Gastroesophageal sphincter (tissue), 3 donors: Measurements from ENCODE around the gene DACH1.

ENCODE experiments used
- POLR2A ChIP-seq, 2 donors: fragments of 450-650 bp; IDR thresholded peaks; one replicate each; pipeline ENCODE4 v1.6.1; 2017; ENCODE audit warnings: antibody characterized with exemption in 2 of 2, mild to moderate bottlenecking in 2 of 2, moderate library complexity in 1 of 2
- TF ChIP-seq, protein P1 (sequence below), 4 experiments: fragments of 200-600 bp in 2 of 4; fragments of 450-650 bp in 2 of 4; sonication (generic) in 1 of 4; IDR thresholded peaks; one replicate each; pipeline ENCODE4 v1.5.1; 2017 to 2019; ENCODE audit warnings: antibody characterized with exemption in 4 of 4, mild to moderate bottlenecking in 2 of 4, moderate library complexity in 2 of 4

DNA sequence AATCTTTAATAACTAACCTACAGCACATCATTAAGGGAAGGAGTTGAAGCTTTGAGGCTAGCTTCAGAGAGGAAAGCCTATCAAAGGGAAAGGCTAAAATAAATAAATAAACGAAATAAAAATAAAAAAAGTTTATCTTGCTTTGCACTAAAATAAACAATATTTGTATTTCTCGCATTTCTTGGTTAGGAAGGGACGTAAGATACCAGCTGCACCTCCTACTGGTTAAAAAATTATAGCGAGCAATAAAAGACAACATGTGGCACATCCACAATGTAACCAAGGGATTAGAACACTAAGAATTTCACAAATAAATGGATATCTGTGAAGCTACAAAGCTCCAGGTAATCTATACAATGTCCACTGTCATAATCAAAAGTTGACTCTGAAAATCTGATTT lies 194.5 kb downstream of the DACH1 start:
- TF ChIP-seq POLR2A (IDR thresholded peaks at IDR 0.05) = no peak
- TF ChIP-seq, protein P1, sequence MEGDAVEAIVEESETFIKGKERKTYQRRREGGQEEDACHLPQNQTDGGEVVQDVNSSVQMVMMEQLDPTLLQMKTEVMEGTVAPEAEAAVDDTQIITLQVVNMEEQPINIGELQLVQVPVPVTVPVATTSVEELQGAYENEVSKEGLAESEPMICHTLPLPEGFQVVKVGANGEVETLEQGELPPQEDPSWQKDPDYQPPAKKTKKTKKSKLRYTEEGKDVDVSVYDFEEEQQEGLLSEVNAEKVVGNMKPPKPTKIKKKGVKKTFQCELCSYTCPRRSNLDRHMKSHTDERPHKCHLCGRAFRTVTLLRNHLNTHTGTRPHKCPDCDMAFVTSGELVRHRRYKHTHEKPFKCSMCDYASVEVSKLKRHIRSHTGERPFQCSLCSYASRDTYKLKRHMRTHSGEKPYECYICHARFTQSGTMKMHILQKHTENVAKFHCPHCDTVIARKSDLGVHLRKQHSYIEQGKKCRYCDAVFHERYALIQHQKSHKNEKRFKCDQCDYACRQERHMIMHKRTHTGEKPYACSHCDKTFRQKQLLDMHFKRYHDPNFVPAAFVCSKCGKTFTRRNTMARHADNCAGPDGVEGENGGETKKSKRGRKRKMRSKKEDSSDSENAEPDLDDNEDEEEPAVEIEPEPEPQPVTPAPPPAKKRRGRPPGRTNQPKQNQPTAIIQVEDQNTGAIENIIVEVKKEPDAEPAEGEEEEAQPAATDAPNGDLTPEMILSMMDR (IDR thresholded peaks at IDR 0.05) = no peak
